ENCODE data around the gene NOS1AP.

The NOS1AP gene

GRCh38 chr1:162224267-162224666 is 154.8 kb downstream of the NOS1AP start:
- FAIRE-seq: no peak

GRCh38 chr1:162228586-162228985 is 159.1 kb downstream of the NOS1AP start:
- FAIRE-seq: no peak

GRCh38 chr1:162229549-162229948 is 160.1 kb downstream of the NOS1AP start:
- no peak for FAIRE-seq

- no peak for FAIRE-seq
These were observed 160.6 kb downstream of the NOS1AP start for GRCh38 chr1:162230096-162230495.

- FAIRE-seq: peak; percentile 66
These were observed 161.0 kb downstream of the NOS1AP start for GRCh38 chr1:162230517-162230916.

- no peak for FAIRE-seq
These were observed 162.7 kb downstream of the NOS1AP start for GRCh38 chr1:162232034-162232711.

GRCh38 chr1:162233066-162233465 is 163.6 kb downstream of the NOS1AP start:
- FAIRE-seq: no peak

GRCh38 chr1:162233937-162234336 is 164.4 kb downstream of the NOS1AP start:
- no peak for FAIRE-seq

GRCh38 chr1:162234571-162234970 is 165.1 kb downstream of the NOS1AP start:
- no peak for FAIRE-seq

- FAIRE-seq: no peak
These were observed 165.8 kb downstream of the NOS1AP start for GRCh38 chr1:162235241-162235800.

- FAIRE-seq: no peak
These were observed 166.7 kb downstream of the NOS1AP start for GRCh38 chr1:162236201-162236600.

- FAIRE-seq: no peak
These were observed 167.1 kb downstream of the NOS1AP start for GRCh38 chr1:162236618-162237017.

- FAIRE-seq: no peak
These were observed 171.1 kb downstream of the NOS1AP start for GRCh38 chr1:162240577-162240976.

GRCh38 chr1:162242804-162243203 is 173.3 kb downstream of the NOS1AP start:
- FAIRE-seq: no peak

- FAIRE-seq: no peak
These were observed 179.5 kb downstream of the NOS1AP start for GRCh38 chr1:162248854-162249535.

- FAIRE-seq: no peak
These were observed 180.7 kb downstream of the NOS1AP start for GRCh38 chr1:162250004-162250730.

- no peak for FAIRE-seq
These were observed 181.6 kb downstream of the NOS1AP start for GRCh38 chr1:162251102-162251501.

- FAIRE-seq: no peak
These were observed 182.7 kb downstream of the NOS1AP start for GRCh38 chr1:162252214-162252613.

GRCh38 chr1:162253790-162254189 is 184.3 kb downstream of the NOS1AP start:
- no peak for FAIRE-seq

GRCh38 chr1:162256287-162256686 is 186.8 kb downstream of the NOS1AP start:
- no peak for FAIRE-seq

GRCh38 chr1:162258394-162258793 is 188.9 kb downstream of the NOS1AP start:
- FAIRE-seq: no peak

- FAIRE-seq: no peak
These were observed 190.5 kb downstream of the NOS1AP start for GRCh38 chr1:162259894-162260455.

GRCh38 chr1:162264108-162264507 is 194.6 kb downstream of the NOS1AP start:
- no peak for FAIRE-seq
